Peyer's patch (tissue), 4 donors: ENCODE data around the gene ST6GAL1. TPM values are rescaled to one million over a fixed set of nuclear protein-coding genes. Genes with fewer than 3 reads are reported as not detected.

ENCODE experiments used
- DNase-seq, 3 donors: peaks; one replicate each; pipeline ENCODE4 v3.0.0-alpha.2; 2017 to 2019
- H3K27ac ChIP-seq, 4 donors: fragments of 200-600 bp; sonication (generic); one replicate each; pipeline ENCODE4 v1.5.1; 2016 to 2019
- H3K27me3 ChIP-seq, 2 donors: fragments of 200-600 bp; sonication (generic); one replicate each; pipeline ENCODE4 v1.5.1; 2019
- H3K36me3 ChIP-seq, 3 donors: fragments of 200-600 bp; sonication (generic); one replicate each; pipeline ENCODE4 v1.5.1; 2016 to 2019
- H3K4me1 ChIP-seq, 4 donors: fragments of 200-600 bp; sonication (generic); one replicate each; pipeline ENCODE4 v1.5.1; 2016 to 2019
- H3K4me3 ChIP-seq, 4 donors: fragments of 200-600 bp; sonication (generic); 1 replicate in 3 of 4; 2 replicates in 1 of 4; pipeline ENCODE4 v1.5.1; 2016 to 2019; ENCODE audit warnings: mild to moderate bottlenecking in 1 of 4
- H3K9me3 ChIP-seq, 4 donors: fragments of 200-600 bp; sonication (generic); one replicate each; pipeline ENCODE4 v1.5.1; 2016 to 2019; ENCODE audit warnings: mild to moderate bottlenecking in 1 of 4
- POLR2A ChIP-seq, 2 donors: fragments of 450-650 bp; IDR thresholded peaks; one replicate each; pipeline ENCODE4 v1.5.1; 2017; ENCODE audit warnings: antibody characterized with exemption in 2 of 2, mild to moderate bottlenecking in 2 of 2, moderate library complexity in 2 of 2
- total RNA-seq, 4 donors: library from RNA; depleted of rRNA; stranded (reverse); fragments of >200 nt; gene quantifications; one replicate each; pipeline ENCODE4 v1.1.0, GENCODE V29; 2016
- TF ChIP-seq, protein P1 (sequence below), 6 experiments: fragments of 450-650 bp in 4 of 6; fragments of 200-600 bp in 2 of 6; sonication (generic) in 1 of 6; IDR thresholded peaks; one replicate each; pipeline ENCODE4 v1.5.1; 2017 to 2019; ENCODE audit warnings: antibody characterized with exemption in 6 of 6, mild to moderate bottlenecking in 3 of 6, moderate library complexity in 1 of 6

Gene ST6GAL1
- total RNA-seq, 4 donors from 2014 or later, result 3.7 to 96.6 (median 14.9) TPM

DNA sequence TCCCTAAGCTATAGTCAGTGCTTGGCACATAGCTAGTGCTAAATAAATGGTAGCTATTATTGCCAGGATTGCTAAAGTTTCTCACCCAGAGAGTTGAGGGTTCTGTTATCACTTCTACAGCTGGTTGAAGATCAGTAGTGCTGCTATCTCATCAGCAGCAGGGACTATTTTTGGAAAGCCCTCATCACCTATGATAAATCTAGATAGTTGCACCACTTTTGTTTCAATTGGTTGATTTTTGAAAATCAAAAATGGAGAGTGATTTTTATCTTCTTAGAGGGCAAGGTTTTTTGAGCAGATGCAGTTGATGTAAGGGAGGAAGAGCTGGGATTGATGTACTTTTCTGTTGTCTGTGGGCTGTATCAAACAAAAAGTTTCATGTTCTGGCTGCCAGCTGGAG is 101.6 kb downstream of the ST6GAL1 start:
- Histone ChIP-seq H3K9me3 (peaks cover 0 to 5% (median 0%) of the 10 kb centered on the region in 4 donors), H3K27ac (peak overlapping the region in 1 of 4 donors; percentile 77), H3K4me1 (peaks cover 0 to 4% (median 1%) of the 10 kb centered on the region in 4 donors), H3K27me3 (no peaks in the 10 kb centered on the region), H3K4me3 (peak overlapping the region in 1 of 4 donors; percentile 13), H3K36me3 (no peaks in the 10 kb centered on the region)
- no peak for DNase-seq
- TF ChIP-seq, protein P1, sequence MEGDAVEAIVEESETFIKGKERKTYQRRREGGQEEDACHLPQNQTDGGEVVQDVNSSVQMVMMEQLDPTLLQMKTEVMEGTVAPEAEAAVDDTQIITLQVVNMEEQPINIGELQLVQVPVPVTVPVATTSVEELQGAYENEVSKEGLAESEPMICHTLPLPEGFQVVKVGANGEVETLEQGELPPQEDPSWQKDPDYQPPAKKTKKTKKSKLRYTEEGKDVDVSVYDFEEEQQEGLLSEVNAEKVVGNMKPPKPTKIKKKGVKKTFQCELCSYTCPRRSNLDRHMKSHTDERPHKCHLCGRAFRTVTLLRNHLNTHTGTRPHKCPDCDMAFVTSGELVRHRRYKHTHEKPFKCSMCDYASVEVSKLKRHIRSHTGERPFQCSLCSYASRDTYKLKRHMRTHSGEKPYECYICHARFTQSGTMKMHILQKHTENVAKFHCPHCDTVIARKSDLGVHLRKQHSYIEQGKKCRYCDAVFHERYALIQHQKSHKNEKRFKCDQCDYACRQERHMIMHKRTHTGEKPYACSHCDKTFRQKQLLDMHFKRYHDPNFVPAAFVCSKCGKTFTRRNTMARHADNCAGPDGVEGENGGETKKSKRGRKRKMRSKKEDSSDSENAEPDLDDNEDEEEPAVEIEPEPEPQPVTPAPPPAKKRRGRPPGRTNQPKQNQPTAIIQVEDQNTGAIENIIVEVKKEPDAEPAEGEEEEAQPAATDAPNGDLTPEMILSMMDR (IDR thresholded peaks at IDR 0.05), result no peak
- TF ChIP-seq POLR2A (IDR thresholded peaks at IDR 0.05), result no peak

DNA sequence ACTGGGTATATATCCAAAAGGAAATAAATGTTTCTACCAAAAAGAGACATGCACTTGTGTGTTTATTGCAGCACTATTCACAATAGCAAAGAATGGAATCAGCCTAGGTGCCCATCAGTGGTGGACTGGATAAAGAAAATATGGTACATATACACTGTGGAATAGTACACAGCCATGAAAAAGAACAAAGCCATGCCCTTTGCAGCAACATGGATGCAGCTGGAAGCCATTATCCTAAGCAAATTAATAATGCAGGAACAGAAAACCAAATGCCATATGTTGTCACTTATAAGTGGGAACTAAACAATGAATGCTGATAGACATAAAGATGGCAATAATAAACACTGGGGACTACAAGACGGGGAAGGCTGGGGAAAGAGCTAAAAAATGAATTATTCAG is 106.1 kb downstream of the ST6GAL1 start:
- Histone ChIP-seq H3K4me3 (no peak overlapping the region), H3K27me3 (no peaks in the 10 kb centered on the region), H3K4me1 (peaks cover 0 to 9% (median 3%) of the 10 kb centered on the region in 4 donors), H3K27ac (no peak overlapping the region), H3K9me3 (peaks cover 0 to 5% (median 0%) of the 10 kb centered on the region in 4 donors), H3K36me3 (peaks cover 0 to 3% (median 0%) of the 10 kb centered on the region in 3 donors)
- no peak for TF ChIP-seq POLR2A (IDR thresholded peaks at IDR 0.05)
- TF ChIP-seq, protein P1 (IDR thresholded peaks at IDR 0.05), result no peak
- DNase-seq, result no peak

DNA sequence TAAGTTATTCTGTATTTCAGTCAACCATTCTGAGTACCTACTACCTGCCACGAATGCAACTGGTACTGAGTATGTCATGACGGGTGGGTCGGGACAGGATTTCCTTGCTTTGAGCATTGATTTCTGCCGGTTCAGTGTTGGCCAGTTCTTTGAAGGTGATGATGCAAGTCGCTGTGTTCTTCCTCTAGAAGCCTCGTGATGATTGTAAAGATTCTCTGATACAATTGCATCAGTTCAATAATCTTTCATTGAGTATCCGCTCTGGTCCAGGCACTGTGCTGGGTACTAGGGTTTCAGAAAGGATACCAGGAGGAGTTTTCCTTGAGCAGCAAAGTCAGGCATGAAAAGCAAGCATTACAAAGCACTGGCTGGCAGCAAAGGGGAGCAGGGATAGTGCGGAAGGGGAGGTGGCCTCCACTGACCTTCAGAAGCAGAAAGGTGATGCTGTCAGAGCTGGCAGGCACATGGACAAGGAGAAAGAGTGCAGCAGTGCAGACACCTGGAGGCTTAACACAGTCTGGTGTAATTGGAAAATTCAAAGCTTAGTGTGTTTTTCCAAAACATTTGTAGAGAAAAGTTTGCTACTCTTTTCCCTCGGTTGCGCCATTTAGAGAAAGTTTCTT is 108.9 kb downstream of the ST6GAL1 start:
- Histone ChIP-seq H3K9me3 (peaks cover 0 to 5% (median 0%) of the 10 kb centered on the region in 4 donors), H3K36me3 (peaks cover 0 to 3% (median 0%) of the 10 kb centered on the region in 3 donors), H3K27me3 (no peaks in the 10 kb centered on the region), H3K4me3 (peak overlapping the region in 1 of 4 donors; percentile 10), H3K27ac (peak overlapping the region in 1 of 4 donors; percentile 26), H3K4me1 (peaks cover 0 to 33% (median 16%) of the 10 kb centered on the region in 4 donors)
- no peak for TF ChIP-seq POLR2A (IDR thresholded peaks at IDR 0.05)
- TF ChIP-seq, protein P1 (IDR thresholded peaks at IDR 0.05), result no peak
- peak in 1 of 3 donors; percentile 16 for DNase-seq

DNA sequence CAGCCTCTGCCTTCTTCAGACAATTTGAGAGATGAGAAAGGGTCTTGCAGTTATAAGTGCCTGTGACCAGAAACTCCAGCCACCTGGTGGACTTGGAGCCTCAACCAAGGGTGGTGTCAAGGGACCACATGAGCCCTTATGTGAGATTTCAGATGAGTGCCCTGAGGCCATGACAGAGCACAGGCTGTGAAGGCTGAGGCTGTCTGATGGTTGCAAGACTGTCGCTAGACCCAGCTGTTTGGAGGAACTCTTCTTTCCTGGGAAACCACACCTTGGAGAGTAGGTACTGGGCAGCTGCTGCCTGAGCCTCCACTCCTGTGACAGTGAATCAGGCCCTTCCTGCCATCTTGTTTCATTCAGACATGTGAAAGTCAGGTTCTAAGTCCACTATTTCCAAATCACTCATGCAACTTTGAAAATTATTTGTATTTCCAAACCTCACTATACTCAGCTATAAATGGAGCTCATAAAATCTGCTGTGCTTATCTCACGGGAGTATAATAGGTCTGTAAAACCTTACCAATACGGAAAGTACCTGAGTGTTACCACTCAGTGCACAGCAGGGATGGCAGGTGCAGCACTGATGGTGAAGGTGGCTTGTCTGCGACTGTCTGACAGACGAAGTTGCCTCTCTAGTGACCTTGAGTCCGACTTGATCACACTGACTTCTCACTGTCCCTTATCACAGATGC is 109.5 kb downstream of the ST6GAL1 start:
- peak overlapping the region in 1 of 4 donors; percentile 78 for H3K27ac ChIP-seq
- peak overlapping the region in 1 of 4 donors; percentile 10 for H3K4me3 ChIP-seq
- no peak for TF ChIP-seq POLR2A (IDR thresholded peaks at IDR 0.05)
- TF ChIP-seq, protein P1 (IDR thresholded peaks at IDR 0.05), result no peak
- DNase-seq, result peak in 1 of 3 donors; percentile 17
- peaks cover 0 to 3% (median 0%) of the 10 kb centered on the region in 3 donors for H3K36me3 ChIP-seq
- peaks cover 0 to 1% (median 0%) of the 10 kb centered on the region in 4 donors for H3K9me3 ChIP-seq
- H3K4me1 ChIP-seq, result peaks cover 0 to 33% (median 16%) of the 10 kb centered on the region in 4 donors
- H3K27me3 ChIP-seq, result no peaks in the 10 kb centered on the region

DNA sequence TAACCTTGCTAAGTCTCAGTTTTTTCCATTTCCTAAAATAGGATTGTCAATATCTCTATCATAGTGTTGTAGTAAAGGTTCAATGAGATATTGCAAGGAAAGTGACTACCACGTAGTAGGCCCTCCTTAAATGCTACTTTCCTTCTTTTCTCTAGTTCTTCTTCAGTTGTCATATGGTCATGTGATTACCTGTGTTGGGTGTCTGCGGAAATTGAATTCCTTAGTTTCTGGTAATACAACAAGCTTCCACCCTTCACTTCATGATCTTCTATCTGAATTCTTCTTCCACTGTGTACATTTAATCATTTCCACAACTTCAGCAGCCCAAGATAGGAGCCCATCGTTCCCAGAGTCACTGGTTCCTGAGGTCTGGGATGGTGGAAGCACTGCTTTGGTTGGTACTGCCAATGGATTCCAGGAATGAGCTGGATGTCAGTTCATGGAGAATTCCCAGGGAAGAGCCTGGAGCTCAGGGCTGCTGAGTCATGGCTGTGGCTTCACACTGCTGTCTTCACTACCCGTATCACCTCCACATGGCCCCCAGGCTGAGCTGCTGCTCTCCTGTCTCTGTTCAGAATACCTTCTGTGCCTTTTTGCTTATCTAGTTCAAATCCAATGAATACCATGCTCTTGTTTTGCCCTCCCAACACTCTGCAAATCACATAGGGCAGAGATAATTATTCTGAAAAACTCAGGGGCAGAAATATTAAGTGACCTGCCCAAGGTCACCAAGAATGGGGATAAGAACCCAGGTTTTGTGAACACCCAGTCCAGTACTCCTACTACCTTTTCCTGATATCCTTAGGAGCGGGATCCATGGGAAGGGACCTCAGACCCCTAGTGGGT is 110.4 kb downstream of the ST6GAL1 start:
- TF ChIP-seq, protein P1 (IDR thresholded peaks at IDR 0.05), result no peak
- no peak for TF ChIP-seq POLR2A (IDR thresholded peaks at IDR 0.05)
- peaks cover 0 to 33% (median 16%) of the 10 kb centered on the region in 4 donors for H3K4me1 ChIP-seq
- DNase-seq, result peak in 1 of 3 donors; percentile 15
- H3K9me3 ChIP-seq, result no peaks in the 10 kb centered on the region
- H3K4me3 ChIP-seq, result no peak overlapping the region
- no peaks in the 10 kb centered on the region for H3K27me3 ChIP-seq
- peak overlapping the region; percentile 26 to 78 (median 58) for H3K27ac ChIP-seq
- peaks cover 0 to 3% (median 0%) of the 10 kb centered on the region in 3 donors for H3K36me3 ChIP-seq
